GM19455 (cell line): ENCODE measurements around the gene DNER.

ENCODE experiments used
- ATAC-seq: cut with Tn5 transposase; IDR thresholded peaks from one replicate; pipeline ENCODE4 v1.9.1; 2021; ENCODE audit not compliant: unreplicated experiment

The DNER gene

GRCh38 chr2:229572507-229573271 lies 141.7 kb downstream of the DNER start:
- no peak for ATAC-seq

- no peak for ATAC-seq
Observed at GRCh38 chr2:229571243-229571642, 143.1 kb downstream of the DNER start.

GRCh38 chr2:229566370-229566769 lies 148.0 kb downstream of the DNER start:
- ATAC-seq, result no peak

GRCh38 chr2:229564300-229564907 lies 150.0 kb downstream of the DNER start:
- no peak for ATAC-seq

- no peak for ATAC-seq
Observed at GRCh38 chr2:229563388-229563787, 151.0 kb downstream of the DNER start.

GRCh38 chr2:229562472-229563127 lies 151.8 kb downstream of the DNER start:
- ATAC-seq, result no peak

- ATAC-seq, result no peak
Observed at GRCh38 chr2:229559986-229560385, 154.4 kb downstream of the DNER start.

GRCh38 chr2:229553091-229553490 lies 161.3 kb downstream of the DNER start:
- no peak for ATAC-seq

- ATAC-seq, result no peak
Observed at GRCh38 chr2:229543176-229543873, 171.0 kb downstream of the DNER start.

- no peak for ATAC-seq
Observed at GRCh38 chr2:229539628-229540027, 174.7 kb downstream of the DNER start.

- no peak for ATAC-seq
Observed at GRCh38 chr2:229531594-229531993, 182.8 kb downstream of the DNER start.

- no peak for ATAC-seq
Observed at GRCh38 chr2:229530434-229530833, 183.9 kb downstream of the DNER start.

GRCh38 chr2:229528846-229529245 lies 185.5 kb downstream of the DNER start:
- ATAC-seq, result no peak

GRCh38 chr2:229526951-229527350 lies 187.4 kb downstream of the DNER start:
- no peak for ATAC-seq

- no peak for ATAC-seq
Observed at GRCh38 chr2:229524799-229525198, 189.6 kb downstream of the DNER start.

- ATAC-seq, result no peak
Observed at GRCh38 chr2:229523663-229524062, 190.7 kb downstream of the DNER start.

- no peak for ATAC-seq
Observed at GRCh38 chr2:229521576-229521975, 192.8 kb downstream of the DNER start.

GRCh38 chr2:229520691-229521096 lies 193.7 kb downstream of the DNER start:
- no peak for ATAC-seq

GRCh38 chr2:229519655-229520430 lies 194.5 kb downstream of the DNER start:
- no peak for ATAC-seq

GRCh38 chr2:229514273-229514895 lies 200.0 kb downstream of the DNER start:
- no peak for ATAC-seq
